ENCODE results near the gene MYBPC2.

GRCh38 chr19:50467566-50467965 lies 34.9 kb downstream of the MYBPC2 start:
- no peak for TF ChIP-seq POLR2AphosphoS5 (IDR thresholded peaks at IDR 0.05; ENCODE audit: borderline replicate concordance, low read depth, low read length)
- no peak for TF ChIP-seq EZH2 (IDR thresholded peaks at IDR 0.05)

Data from SK-N-MC (cell line).